ENCODE results near the gene MAML2. TPM values are rescaled to one million over a fixed set of nuclear protein-coding genes. Genes with fewer than 3 reads are reported as not detected.

MAML2 gene
- total RNA-seq, 1 experiment from 2014 or later, result 2.7 TPM

DNA sequence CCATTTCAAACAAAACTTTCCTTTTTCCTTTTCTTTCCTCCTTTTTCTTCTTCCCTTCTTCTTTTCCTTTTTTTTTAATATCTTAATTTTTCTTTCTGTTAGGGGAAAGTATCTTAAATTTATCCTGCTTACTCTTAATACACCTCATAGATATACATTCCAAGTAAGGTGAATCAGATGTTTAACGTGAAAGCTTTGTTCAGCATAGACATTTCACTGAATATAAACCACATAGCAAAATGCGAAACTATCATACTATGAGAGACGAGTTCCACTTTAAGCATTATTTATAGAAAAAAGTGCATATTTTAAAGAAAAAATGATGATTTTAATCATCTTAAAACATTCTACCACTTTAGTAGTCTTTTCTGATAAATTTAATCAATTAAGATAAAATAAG lies 281.3 kb downstream of the MAML2 start:
- H3K36me3 Mint-ChIP-seq (ENCODE audit: insufficient read depth in 1 of 3, low read depth in 3 of 3), result no peaks in the 10 kb centered on the region
- H4K20me1 ChIP-seq (ENCODE audit: control insufficient read depth, insufficient read depth, insufficient read length), result no peaks in the 10 kb centered on the region
- no peak overlapping the region for H2BK12ac ChIP-seq (ENCODE audit: insufficient read length, low read depth, low read length)
- no peaks in the 10 kb centered on the region for H3K79me1 ChIP-seq (ENCODE audit: insufficient read depth, low read depth, low read length, poor library complexity, severe bottlenecking)
- H2BK5ac ChIP-seq (ENCODE audit: insufficient read length, low read length), result no peak overlapping the region
- H3K14ac ChIP-seq (ENCODE audit: insufficient read depth, low read length), result no peak overlapping the region
- no peaks in the 10 kb centered on the region for H3K27me3 ChIP-seq (ENCODE audit: insufficient read depth, low read length)
- no peak overlapping the region for H4K8ac ChIP-seq (replicated peaks; ENCODE audit: insufficient read length, low read depth, low read length)
- no peaks in the 10 kb centered on the region; the same call in 1 of the 2 replicates for H3K4me1 ChIP-seq (ENCODE audit: insufficient read depth, low read length)
- no peaks in the 10 kb centered on the region for H3K9me3 Mint-ChIP-seq
- H3K4me1 Mint-ChIP-seq, result peaks cover under 1 to 10% of the 10 kb centered on the region in 2 experiments
- H3K27ac Mint-ChIP-seq, result no peak overlapping the region
- no peak overlapping the region for H3K4me3 Mint-ChIP-seq
- no peak for DNase-seq
- H3K27me3 Mint-ChIP-seq (ENCODE audit: low read depth), result no peaks in the 10 kb centered on the region
- H3K4me2 ChIP-seq (ENCODE audit: insufficient read depth, insufficient read length, low read length), result no peak overlapping the region
- no peaks in the 10 kb centered on the region for H3K9me3 ChIP-seq (ENCODE audit: control insufficient read depth, low read depth, low read length)
- H3K4ac ChIP-seq (ENCODE audit: low read depth, low read length), result no peak overlapping the region
- no peak overlapping the region for H3K27ac ChIP-seq (ENCODE audit: insufficient read length, low read depth, low read length)
- no peak overlapping the region for H4K5ac ChIP-seq (ENCODE audit: insufficient read length, low read depth, low read length)
- no peak overlapping the region for H4K91ac ChIP-seq (ENCODE audit: insufficient read length, low read depth, low read length)
- TF ChIP-seq, protein P1, sequence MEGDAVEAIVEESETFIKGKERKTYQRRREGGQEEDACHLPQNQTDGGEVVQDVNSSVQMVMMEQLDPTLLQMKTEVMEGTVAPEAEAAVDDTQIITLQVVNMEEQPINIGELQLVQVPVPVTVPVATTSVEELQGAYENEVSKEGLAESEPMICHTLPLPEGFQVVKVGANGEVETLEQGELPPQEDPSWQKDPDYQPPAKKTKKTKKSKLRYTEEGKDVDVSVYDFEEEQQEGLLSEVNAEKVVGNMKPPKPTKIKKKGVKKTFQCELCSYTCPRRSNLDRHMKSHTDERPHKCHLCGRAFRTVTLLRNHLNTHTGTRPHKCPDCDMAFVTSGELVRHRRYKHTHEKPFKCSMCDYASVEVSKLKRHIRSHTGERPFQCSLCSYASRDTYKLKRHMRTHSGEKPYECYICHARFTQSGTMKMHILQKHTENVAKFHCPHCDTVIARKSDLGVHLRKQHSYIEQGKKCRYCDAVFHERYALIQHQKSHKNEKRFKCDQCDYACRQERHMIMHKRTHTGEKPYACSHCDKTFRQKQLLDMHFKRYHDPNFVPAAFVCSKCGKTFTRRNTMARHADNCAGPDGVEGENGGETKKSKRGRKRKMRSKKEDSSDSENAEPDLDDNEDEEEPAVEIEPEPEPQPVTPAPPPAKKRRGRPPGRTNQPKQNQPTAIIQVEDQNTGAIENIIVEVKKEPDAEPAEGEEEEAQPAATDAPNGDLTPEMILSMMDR (conservative IDR thresholded peaks at IDR 0.05), result no peak
- H3K56ac ChIP-seq (ENCODE audit: insufficient read length, low read depth, low read length), result no peak overlapping the region
- no peak overlapping the region for H2BK120ac ChIP-seq (ENCODE audit: low read depth, low read length, poor library complexity, severe bottlenecking)
- WGBS (ENCODE audit: extremely low coverage, insufficient read length, low lambda C conversion rate), result no CpG with 5 or more reads among the region's 3 CpGs
- H2AK5ac ChIP-seq (ENCODE audit: insufficient read length, low read length), result no peak overlapping the region
- no peak overlapping the region for H2BK20ac ChIP-seq (ENCODE audit: low read depth, low read length, poor library complexity, severe bottlenecking)
- H3K18ac ChIP-seq (ENCODE audit: insufficient read length, low read depth, low read length), result no peak overlapping the region
- H3K9ac ChIP-seq (ENCODE audit: extremely low read depth, insufficient read length, low read length), result no peak overlapping the region
- H2BK15ac ChIP-seq (ENCODE audit: low read depth, low read length), result no peak overlapping the region
- no peaks in the 10 kb centered on the region for H3K23me2 ChIP-seq (ENCODE audit: insufficient read length, low read depth, low read length, poor library complexity, severe bottlenecking)
- H2AFZ ChIP-seq (ENCODE audit: low read length), result no peak overlapping the region
- no peak overlapping the region for H3T11ph ChIP-seq (ENCODE audit: low read length)
- no peaks in the 10 kb centered on the region for H3K79me2 ChIP-seq (ENCODE audit: insufficient read depth, low read length)
- no peak overlapping the region for H3K23ac ChIP-seq (ENCODE audit: insufficient read length, low read depth, low read length)
